HEK293 (cell line): ENCODE data around the gene LPCAT1.

Source experiments
- CTCF ChIA-PET: fragments of 350-600 bp; formaldehyde crosslinking; extraction: SDS; loops from one replicate; lab custom pipeline; 2021; ENCODE audit warnings: antibody characterized with exemption; lab: Yijun Ruan, JAX
- POLR2A ChIA-PET: fragments of 300-600 bp; formaldehyde crosslinking; extraction: SDS; loops from one replicate; lab custom pipeline; 2020; ENCODE audit warnings: antibody characterized with exemption, inconsistent platforms; lab: Yijun Ruan, JAX
- H3K27ac ChIP-seq: fragments of 200-500 bp; sonication (Bioruptor generic); 2 replicates; pipeline ENCODE4 v1.5.1; 2014; ENCODE audit warnings: low read depth, low read length, control low read depth, inconsistent platforms; ENCODE audit errors: extremely low read depth
- H3K36me3 ChIP-seq, 2 experiments: fragments of 200-500 bp in 1 of 2; sonication (Bioruptor generic) in 1 of 2; 1 replicate in 1 of 2; 2 replicates in 1 of 2; pipeline ENCODE4 v1.5.1; 2014 to 2017; ENCODE audit warnings: inconsistent platforms in 2 of 2, low read length in 2 of 2; ENCODE audit not compliant: control insufficient read depth in 2 of 2, insufficient read depth in 1 of 2
- H3K4me1 ChIP-seq: fragments of 200-500 bp; sonication (Bioruptor generic); 2 replicates; pipeline ENCODE4 v1.5.1; 2014; ENCODE audit warnings: mild to moderate bottlenecking, low read length, inconsistent platforms; ENCODE audit not compliant: control insufficient read depth, insufficient read depth
- H3K4me3 ChIP-seq: 2 replicates; pipeline ENCODE4 v1.5.1; 2011; ENCODE audit warnings: low read depth, mild to moderate bottlenecking, control low read depth, low read length, moderate library complexity
- H3K9me3 ChIP-seq: fragments of 200-500 bp; sonication (Bioruptor generic); 2 replicates; pipeline ENCODE4 v1.5.1; 2014; ENCODE audit warnings: low read depth, low read length, inconsistent platforms; ENCODE audit not compliant: control insufficient read depth, insufficient read depth
- ATF2 ChIP-seq: fragments of 450-650 bp; formaldehyde crosslinking; IDR thresholded peaks from 2 replicates; pipeline ENCODE4 v1.5.1; 2016; ENCODE audit warnings: missing biosample characterization, missing genetic modification characterization, low read depth
- BCL11A ChIP-seq: fragments of 450-650 bp; formaldehyde crosslinking; IDR thresholded peaks from 2 replicates; pipeline ENCODE4 v1.5.1; 2016; ENCODE audit warnings: low read depth, missing biosample characterization, missing genetic modification characterization
- IKZF3 ChIP-seq: fragments of 450-650 bp; IDR thresholded peaks from 2 replicates; pipeline ENCODE4 v1.5.0; 2018; ENCODE audit warnings: missing biosample characterization, mild to moderate bottlenecking, missing genetic modification characterization, moderate library complexity
- MYNN ChIP-seq: fragments of 450-650 bp; formaldehyde crosslinking; IDR thresholded peaks from 2 replicates; pipeline ENCODE4 v1.5.1; 2016; ENCODE audit warnings: missing biosample characterization, missing genetic modification characterization, borderline replicate concordance
- SALL2 ChIP-seq: fragments of 450-650 bp; formaldehyde crosslinking; IDR thresholded peaks from 2 replicates; pipeline ENCODE4 v1.5.0; 2017; ENCODE audit warnings: missing biosample characterization, mild to moderate bottlenecking, missing genetic modification characterization, borderline replicate concordance
- TRIM28 ChIP-seq: IDR thresholded peaks from 2 replicates; pipeline ENCODE4 v1.6.1; 2011; ENCODE audit warnings: low read length, control low read depth, borderline replicate concordance
- YY2 ChIP-seq: fragments of 450-650 bp; formaldehyde crosslinking; IDR thresholded peaks from 2 replicates; pipeline ENCODE4 v1.5.1; 2016; ENCODE audit warnings: missing biosample characterization, missing genetic modification characterization
- ZBTB8A ChIP-seq: fragments of 450-650 bp; formaldehyde crosslinking; IDR thresholded peaks from 2 replicates; pipeline ENCODE4 v1.5.1; 2016; ENCODE audit warnings: missing biosample characterization, missing genetic modification characterization
- ZNF155 ChIP-seq: fragments of 450-650 bp; formaldehyde crosslinking; IDR thresholded peaks from 2 replicates; pipeline ENCODE4 v1.5.1; 2016; ENCODE audit warnings: missing biosample characterization, missing genetic modification characterization
- ZNF157 ChIP-seq: fragments of 450-650 bp; formaldehyde crosslinking; IDR thresholded peaks from 2 replicates; pipeline ENCODE4 v1.5.1; 2016; ENCODE audit warnings: missing biosample characterization, missing genetic modification characterization
- ZNF239 ChIP-seq: fragments of 450-650 bp; formaldehyde crosslinking; IDR thresholded peaks from 2 replicates; pipeline ENCODE4 v1.5.1; 2016; ENCODE audit warnings: missing biosample characterization, missing genetic modification characterization
- ZNF350 ChIP-seq: fragments of 450-650 bp; formaldehyde crosslinking; IDR thresholded peaks from 2 replicates; pipeline ENCODE4 v1.5.0; 2017; ENCODE audit warnings: missing biosample characterization, mild to moderate bottlenecking, missing genetic modification characterization
- ZNF433 ChIP-seq: fragments of 450-650 bp; formaldehyde crosslinking; IDR thresholded peaks from 2 replicates; pipeline ENCODE4 v1.5.1; 2016; ENCODE audit warnings: missing biosample characterization, missing genetic modification characterization, low read depth
- ZNF449 ChIP-seq: fragments of 450-650 bp; formaldehyde crosslinking; IDR thresholded peaks from 2 replicates; pipeline ENCODE4 v1.5.1; 2017; ENCODE audit warnings: missing biosample characterization, mild to moderate bottlenecking, missing genetic modification characterization, moderate library complexity
- ZNF529 ChIP-seq: fragments of 450-650 bp; formaldehyde crosslinking; IDR thresholded peaks from 2 replicates; pipeline ENCODE4 v1.5.1; 2017; ENCODE audit warnings: missing genetic modification characterization, missing biosample characterization; ENCODE audit not compliant: insufficient replicate concordance
- ZNF560 ChIP-seq: fragments of 450-650 bp; formaldehyde crosslinking; IDR thresholded peaks from 2 replicates; pipeline ENCODE4 v1.5.1; 2017; ENCODE audit warnings: missing biosample characterization, missing genetic modification characterization, borderline replicate concordance
- ZNF645 ChIP-seq: fragments of 450-650 bp; formaldehyde crosslinking; IDR thresholded peaks from 2 replicates; pipeline ENCODE4; 2016; ENCODE audit warnings: missing biosample characterization, missing genetic modification characterization
- ZNF830 ChIP-seq: fragments of 450-650 bp; IDR thresholded peaks from 2 replicates; pipeline ENCODE4 v1.5.0; 2018; ENCODE audit warnings: missing biosample characterization, missing genetic modification characterization, low read depth, mild to moderate bottlenecking, moderate library complexity
- TF ChIP-seq, protein P1 (sequence below): fragments of 450-650 bp; IDR thresholded peaks from 2 replicates; pipeline ENCODE4 v1.5.1; 2018; ENCODE audit warnings: missing biosample characterization, missing genetic modification characterization
- TF ChIP-seq, protein P2 (sequence below): fragments of 450-650 bp; formaldehyde crosslinking; IDR thresholded peaks from 2 replicates; pipeline ENCODE4 v1.5.1; 2016; ENCODE audit warnings: missing biosample characterization, missing genetic modification characterization, borderline replicate concordance
- TF ChIP-seq, protein P3 (sequence below): fragments of 450-650 bp; formaldehyde crosslinking; IDR thresholded peaks from 2 replicates; pipeline ENCODE4 v1.5.1; 2016; ENCODE audit warnings: missing biosample characterization, missing genetic modification characterization

Gene LPCAT1

GRCh38 chr5:1563051-1563461 is 39.3 kb upstream of the LPCAT1 start:
- ChIA-PET POLR2A (no interaction called here), CTCF (no interaction called here)
- Histone ChIP-seq H3K9me3 (no peaks in the 10 kb centered on the region), H3K4me3 (no peak overlapping the region), H3K36me3 (peaks cover 0 to 5% of the 10 kb centered on the region in 2 experiments; a peak in 1 of 3 replicates), H3K27ac (no peak overlapping the region), H3K4me1 (no peaks in the 10 kb centered on the region)
- TF ChIP-seq BCL11A (tag by site-specific recombination), result no peak
- no peak for TF ChIP-seq ZNF830 (tag by site-specific recombination)
- TF ChIP-seq, protein P1, sequence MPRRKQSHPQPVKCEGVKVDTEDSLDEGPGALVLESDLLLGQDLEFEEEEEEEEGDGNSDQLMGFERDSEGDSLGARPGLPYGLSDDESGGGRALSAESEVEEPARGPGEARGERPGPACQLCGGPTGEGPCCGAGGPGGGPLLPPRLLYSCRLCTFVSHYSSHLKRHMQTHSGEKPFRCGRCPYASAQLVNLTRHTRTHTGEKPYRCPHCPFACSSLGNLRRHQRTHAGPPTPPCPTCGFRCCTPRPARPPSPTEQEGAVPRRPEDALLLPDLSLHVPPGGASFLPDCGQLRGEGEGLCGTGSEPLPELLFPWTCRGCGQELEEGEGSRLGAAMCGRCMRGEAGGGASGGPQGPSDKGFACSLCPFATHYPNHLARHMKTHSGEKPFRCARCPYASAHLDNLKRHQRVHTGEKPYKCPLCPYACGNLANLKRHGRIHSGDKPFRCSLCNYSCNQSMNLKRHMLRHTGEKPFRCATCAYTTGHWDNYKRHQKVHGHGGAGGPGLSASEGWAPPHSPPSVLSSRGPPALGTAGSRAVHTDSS (tag by site-specific recombination), result no peak
- TF ChIP-seq ZNF350, result no peak
- no peak for TF ChIP-seq ZNF155 (tag by site-specific recombination)
- TF ChIP-seq ZNF560 (tag by site-specific recombination), result no peak
- TF ChIP-seq YY2, result no peak

DNA sequence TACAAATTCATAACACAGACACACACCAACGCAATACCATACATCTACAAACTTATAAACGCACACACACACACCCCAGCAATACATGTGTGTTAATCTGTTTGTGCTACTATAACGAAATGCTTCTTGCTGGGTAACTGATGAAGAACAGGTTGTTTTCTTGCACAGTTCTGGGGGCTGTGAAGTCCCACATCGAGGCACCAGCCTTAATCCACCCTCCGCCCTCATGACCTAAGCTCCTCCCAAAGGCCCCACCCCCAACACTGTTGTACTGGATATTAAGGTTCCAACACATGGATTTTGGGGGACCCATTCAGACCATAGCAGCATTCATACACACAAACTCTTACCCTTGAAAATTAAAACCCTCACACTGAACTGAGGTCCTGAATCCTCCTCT is 38.8 kb upstream of the LPCAT1 start:
- POLR2A ChIA-PET, result no interaction called here
- TF ChIP-seq, protein P2, sequence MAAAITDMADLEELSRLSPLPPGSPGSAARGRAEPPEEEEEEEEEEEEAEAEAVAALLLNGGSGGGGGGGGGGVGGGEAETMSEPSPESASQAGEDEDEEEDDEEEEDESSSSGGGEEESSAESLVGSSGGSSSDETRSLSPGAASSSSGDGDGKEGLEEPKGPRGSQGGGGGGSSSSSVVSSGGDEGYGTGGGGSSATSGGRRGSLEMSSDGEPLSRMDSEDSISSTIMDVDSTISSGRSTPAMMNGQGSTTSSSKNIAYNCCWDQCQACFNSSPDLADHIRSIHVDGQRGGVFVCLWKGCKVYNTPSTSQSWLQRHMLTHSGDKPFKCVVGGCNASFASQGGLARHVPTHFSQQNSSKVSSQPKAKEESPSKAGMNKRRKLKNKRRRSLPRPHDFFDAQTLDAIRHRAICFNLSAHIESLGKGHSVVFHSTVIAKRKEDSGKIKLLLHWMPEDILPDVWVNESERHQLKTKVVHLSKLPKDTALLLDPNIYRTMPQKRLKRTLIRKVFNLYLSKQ (tag by site-specific recombination), result no peak
- no peak for TF ChIP-seq ZNF645 (tag by site-specific recombination)
- TF ChIP-seq TRIM28, result no peak
- TF ChIP-seq IKZF3 (tag by site-specific recombination), result no peak
- no peak for TF ChIP-seq ATF2 (tag by site-specific recombination)
- TF ChIP-seq ZNF239 (tag by site-specific recombination), result no peak
- TF ChIP-seq MYNN (tag by site-specific recombination), result no peak
- TF ChIP-seq ZNF529, result no peak
- TF ChIP-seq, all 188 proteins: peak for 0
- CTCF ChIA-PET, result no interaction called here

DNA sequence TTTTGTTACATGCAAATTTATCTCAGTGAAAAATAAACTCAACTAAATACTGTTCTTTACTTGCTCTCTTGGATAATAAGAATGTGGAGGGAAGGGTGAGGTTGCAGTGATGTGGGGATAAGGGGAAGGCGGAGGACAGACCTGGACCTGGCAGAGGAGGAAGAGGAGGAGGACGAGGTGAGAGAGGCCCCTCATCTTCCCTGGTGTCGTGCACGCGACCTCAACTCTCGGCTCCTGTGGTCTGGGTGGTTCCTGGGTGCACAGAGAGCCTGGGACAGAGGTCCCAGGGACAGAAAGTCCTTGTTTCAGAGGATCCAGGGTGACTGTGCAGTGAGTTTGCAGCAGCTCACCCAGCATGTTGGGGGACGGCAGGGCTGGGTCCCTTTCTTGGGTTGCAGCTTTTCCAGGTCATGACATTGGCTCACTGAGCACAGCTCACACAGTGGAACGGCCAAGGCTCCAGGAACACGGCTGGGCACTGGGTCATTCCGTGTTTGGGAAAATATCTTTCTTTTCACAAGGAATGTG is 37.7 kb upstream of the LPCAT1 start:
- H3K4me3 ChIP-seq, result no peak overlapping the region
- no peaks in the 10 kb centered on the region for H3K4me1 ChIP-seq
- ChIA-PET POLR2A (no interaction called here), CTCF (no interaction called here)
- H3K27ac ChIP-seq, result no peak overlapping the region
- no peaks in the 10 kb centered on the region for H3K9me3 ChIP-seq
- no peaks in the 10 kb centered on the region for H3K36me3 ChIP-seq
- no peak for TF ChIP-seq ZBTB8A (tag by site-specific recombination)
- no peak for TF ChIP-seq ZNF433 (tag by site-specific recombination)
- TF ChIP-seq ZNF449 (tag by site-specific recombination), result no peak
- TF ChIP-seq, protein P3, sequence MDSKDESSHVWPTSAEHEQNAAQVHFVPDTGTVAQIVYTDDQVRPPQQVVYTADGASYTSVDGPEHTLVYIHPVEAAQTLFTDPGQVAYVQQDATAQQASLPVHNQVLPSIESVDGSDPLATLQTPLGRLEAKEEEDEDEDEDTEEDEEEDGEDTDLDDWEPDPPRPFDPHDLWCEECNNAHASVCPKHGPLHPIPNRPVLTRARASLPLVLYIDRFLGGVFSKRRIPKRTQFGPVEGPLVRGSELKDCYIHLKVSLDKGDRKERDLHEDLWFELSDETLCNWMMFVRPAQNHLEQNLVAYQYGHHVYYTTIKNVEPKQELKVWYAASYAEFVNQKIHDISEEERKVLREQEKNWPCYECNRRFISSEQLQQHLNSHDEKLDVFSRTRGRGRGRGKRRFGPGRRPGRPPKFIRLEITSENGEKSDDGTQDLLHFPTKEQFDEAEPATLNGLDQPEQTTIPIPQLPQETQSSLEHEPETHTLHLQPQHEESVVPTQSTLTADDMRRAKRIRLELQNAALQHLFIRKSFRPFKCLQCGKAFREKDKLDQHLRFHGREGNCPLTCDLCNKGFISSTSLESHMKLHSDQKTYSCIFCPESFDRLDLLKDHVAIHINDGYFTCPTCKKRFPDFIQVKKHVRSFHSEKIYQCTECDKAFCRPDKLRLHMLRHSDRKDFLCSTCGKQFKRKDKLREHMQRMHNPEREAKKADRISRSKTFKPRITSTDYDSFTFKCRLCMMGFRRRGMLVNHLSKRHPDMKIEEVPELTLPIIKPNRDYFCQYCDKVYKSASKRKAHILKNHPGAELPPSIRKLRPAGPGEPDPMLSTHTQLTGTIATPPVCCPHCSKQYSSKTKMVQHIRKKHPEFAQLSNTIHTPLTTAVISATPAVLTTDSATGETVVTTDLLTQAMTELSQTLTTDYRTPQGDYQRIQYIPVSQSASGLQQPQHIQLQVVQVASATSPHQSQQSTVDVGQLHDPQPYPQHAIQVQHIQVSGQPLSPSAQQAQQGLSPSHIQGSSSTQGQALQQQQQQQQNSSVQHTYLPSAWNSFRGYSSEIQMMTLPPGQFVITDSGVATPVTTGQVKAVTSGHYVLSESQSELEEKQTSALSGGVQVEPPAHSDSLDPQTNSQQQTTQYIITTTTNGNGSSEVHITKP (tag by site-specific recombination), result no peak
- TF ChIP-seq SALL2 (tag by site-specific recombination), result no peak
- TF ChIP-seq ZNF157 (tag by site-specific recombination), result no peak

More for the DNA sequence above, 38.8 kb upstream of the LPCAT1 start:
- no peak overlapping the region for H3K27ac ChIP-seq
- peaks cover 0 to under 1% of the 10 kb centered on the region in 2 experiments; a peak in 1 of 3 replicates for H3K36me3 ChIP-seq
- H3K4me3 ChIP-seq, result no peak overlapping the region
- H3K9me3 ChIP-seq, result no peaks in the 10 kb centered on the region
- H3K4me1 ChIP-seq, result no peaks in the 10 kb centered on the region
